Type B pancreatic cell (in vitro differentiated cells): Measurements from ENCODE around the gene EXOSC7. TPM values are rescaled to one million over a fixed set of nuclear protein-coding genes. Genes with fewer than 3 reads are reported as not detected.

ENCODE experiments used
- DNase-seq: peaks from one replicate; pipeline ENCODE4 v3.0.0; 2021; ENCODE audit warnings: mixed read lengths; ENCODE audit not compliant: unreplicated experiment; ENCODE audit errors: extremely low spot score
- H3K27ac Mint-ChIP-seq: 2 replicates; pipeline ENCODE4 v1.8.0; 2021; ENCODE audit warnings: mild to moderate bottlenecking, mixed read lengths
- H3K27me3 Mint-ChIP-seq: 2 replicates; pipeline ENCODE4 v1.8.0; 2021; ENCODE audit warnings: mixed read lengths
- H3K36me3 Mint-ChIP-seq: 2 replicates; pipeline ENCODE4 v1.8.0; 2021; ENCODE audit warnings: mixed read lengths
- H3K4me1 Mint-ChIP-seq: one replicate; pipeline ENCODE4 v1.8.0; 2021; ENCODE audit warnings: mixed read lengths; ENCODE audit not compliant: unreplicated experiment
- H3K4me3 Mint-ChIP-seq: 2 replicates; pipeline ENCODE4 v1.8.0; 2021; ENCODE audit warnings: mild to moderate bottlenecking, mixed read lengths
- H3K9me3 Mint-ChIP-seq: 2 replicates; pipeline ENCODE4 v1.8.0; 2021; ENCODE audit warnings: mixed read lengths
- CTCF ChIP-seq: fragments of 200-600 bp; sonication (generic); conservative IDR thresholded peaks from 2 replicates; pipeline ENCODE4 v1.5.0; 2021; ENCODE audit warnings: antibody characterized with exemption, mild to moderate bottlenecking
- long read RNA-seq: library from polyadenylated mRNA; unstranded; transcript quantifications from one replicate; pipeline ENCODE4 v2.0.0, GENCODE V29; 2020
- total RNA-seq: library from RNA; stranded (reverse); gene quantifications from 2 replicates; pipeline ENCODE4 v1.2.1, GENCODE V29; 2021; ENCODE audit warnings: low replicate concordance

The EXOSC7 gene
- 45.5 and 49.7 TPM in 2 replicates for total RNA-seq
- long read RNA-seq, transcript EXOSC7-210 (9 exons, 1,395 nt): minor isoform, 41 of 111 reads
- long read RNA-seq, transcript EXOSC7-201 (8 exons, 1,055 nt): major isoform, 47 of 111 reads
- long read RNA-seq, partial matches to known transcripts: 8 of 111 reads
- long read RNA-seq, other reads (novel, unspliced or antisense): 12 of 111 reads

- DNase-seq: peak; percentile 86
- H3K4me1 Mint-ChIP-seq: peaks cover 31% of the 10 kb centered on the region
- TF ChIP-seq CTCF: no peak
- H3K27me3 Mint-ChIP-seq: no peaks in the 10 kb centered on the region
- no peaks in the 10 kb centered on the region for H3K9me3 Mint-ChIP-seq
- H3K36me3 Mint-ChIP-seq: peaks cover 4% of the 10 kb centered on the region
- H3K27ac Mint-ChIP-seq: peak within 1 kb of the TSS; percentile 98
- peak within 1 kb of the TSS; percentile 97 for H3K4me3 Mint-ChIP-seq
Observed at GRCh38 chr3:44976002-44976815, at the start of gene EXOSC7, which contains the start of gene ZDHHC3. TSS of gene EXOSC7 (plus strand) at chr3:44976244. CDS start at chr3:44976278, 34 bp downstream. TSS of gene ZDHHC3 (minus strand) at chr3:44976174. CDS start at chr3:44959436, 16,738 bp downstream.

- H3K4me1 Mint-ChIP-seq: peaks cover 4% of the 10 kb centered on the region
- no peaks in the 10 kb centered on the region for H3K9me3 Mint-ChIP-seq
- H3K36me3 Mint-ChIP-seq: peaks cover 13% of the 10 kb centered on the region
- H3K4me3 Mint-ChIP-seq: no peak overlapping the region
- H3K27ac Mint-ChIP-seq: no peak overlapping the region
- no peaks in the 10 kb centered on the region for H3K27me3 Mint-ChIP-seq
- no peak for TF ChIP-seq CTCF
- no peak for DNase-seq
Observed at GRCh38 chr3:44926921-44927320, 49.1 kb upstream of the EXOSC7 start.

DNA sequence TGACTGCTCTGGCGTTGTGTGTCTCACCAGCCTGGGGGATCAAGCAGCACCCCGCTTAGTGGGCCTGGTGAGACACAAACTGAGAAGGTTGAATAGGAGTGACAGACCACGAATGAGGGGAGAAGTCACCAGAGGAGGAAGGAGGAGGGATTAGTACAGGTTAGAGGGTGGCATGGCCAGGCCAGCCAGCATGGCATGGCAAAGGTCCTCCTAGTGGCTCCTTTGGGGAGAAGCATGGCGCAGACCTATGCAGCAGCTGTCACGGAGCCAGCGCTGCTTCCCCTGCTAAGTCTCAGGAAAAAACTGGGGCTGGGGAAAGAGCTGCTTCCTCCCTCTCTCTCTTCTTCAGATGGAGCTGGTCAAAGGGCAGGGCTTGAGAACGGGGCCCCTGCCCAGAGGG lies 48.7 kb upstream of the EXOSC7 start:
- no peaks in the 10 kb centered on the region for H3K9me3 Mint-ChIP-seq
- no peak overlapping the region for H3K4me3 Mint-ChIP-seq
- H3K27ac Mint-ChIP-seq: no peak overlapping the region
- H3K4me1 Mint-ChIP-seq: peaks cover 4% of the 10 kb centered on the region
- no peaks in the 10 kb centered on the region for H3K27me3 Mint-ChIP-seq
- TF ChIP-seq CTCF: no peak
- DNase-seq: no peak
- H3K36me3 Mint-ChIP-seq: peaks cover 18% of the 10 kb centered on the region

GRCh38 chr3:44929782-44930181 lies 46.3 kb upstream of the EXOSC7 start:
- TF ChIP-seq CTCF: no peak
- DNase-seq: no peak
- H3K27me3 Mint-ChIP-seq: no peaks in the 10 kb centered on the region
- no peak overlapping the region for H3K27ac Mint-ChIP-seq
- H3K4me1 Mint-ChIP-seq: peaks cover 10% of the 10 kb centered on the region
- peaks cover 21% of the 10 kb centered on the region for H3K36me3 Mint-ChIP-seq
- no peak overlapping the region for H3K4me3 Mint-ChIP-seq
- H3K9me3 Mint-ChIP-seq: no peaks in the 10 kb centered on the region

- Mint-ChIP-seq H3K27me3 (no peaks in the 10 kb centered on the region), H3K27ac (no peak overlapping the region), H3K4me1 (peaks cover 6% of the 10 kb centered on the region), H3K4me3 (no peak overlapping the region), H3K36me3 (peaks cover 21% of the 10 kb centered on the region), H3K9me3 (no peaks in the 10 kb centered on the region)
- no peak for TF ChIP-seq CTCF
- no peak for DNase-seq
Observed at GRCh38 chr3:44930911-44931310, 45.1 kb upstream of the EXOSC7 start.
